ENCODE data around the gene GOSR1. TPM values are rescaled to one million over a fixed set of nuclear protein-coding genes. Genes with fewer than 3 reads are reported as not detected.
A peak's percentile ranks its signal among the peaks of the same experiment; 100 is the strongest.
"Not testable (repeated sequence)": the region's sequence is repeated elsewhere in the genome, so short reads cannot be mapped to it uniquely, and the experiment has no call there.

GOSR1 gene
- total RNA-seq, 1 donor from 2014 or later = 53.2 TPM

DNA sequence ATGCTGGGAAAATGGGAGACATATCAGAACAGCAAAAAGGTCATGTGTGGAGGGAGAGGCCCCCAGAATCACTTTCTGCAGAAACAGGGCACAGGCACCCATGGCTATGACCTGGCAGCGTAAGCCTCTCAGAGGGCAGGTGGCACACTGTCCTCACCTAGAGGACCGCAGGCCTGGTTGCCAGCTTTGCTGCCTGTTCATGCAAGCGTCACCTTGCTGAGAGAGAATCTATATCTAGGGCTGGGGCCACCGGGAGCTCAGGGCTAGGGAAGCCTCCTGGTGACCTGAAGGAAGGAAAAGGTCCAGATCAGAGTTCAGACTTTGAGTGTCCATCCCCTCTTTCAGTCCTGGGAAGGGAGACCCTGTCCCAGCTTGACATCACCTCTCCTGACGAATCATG lies 78.7 kb downstream of the GOSR1 start:
- TF ChIP-seq, protein P1, sequence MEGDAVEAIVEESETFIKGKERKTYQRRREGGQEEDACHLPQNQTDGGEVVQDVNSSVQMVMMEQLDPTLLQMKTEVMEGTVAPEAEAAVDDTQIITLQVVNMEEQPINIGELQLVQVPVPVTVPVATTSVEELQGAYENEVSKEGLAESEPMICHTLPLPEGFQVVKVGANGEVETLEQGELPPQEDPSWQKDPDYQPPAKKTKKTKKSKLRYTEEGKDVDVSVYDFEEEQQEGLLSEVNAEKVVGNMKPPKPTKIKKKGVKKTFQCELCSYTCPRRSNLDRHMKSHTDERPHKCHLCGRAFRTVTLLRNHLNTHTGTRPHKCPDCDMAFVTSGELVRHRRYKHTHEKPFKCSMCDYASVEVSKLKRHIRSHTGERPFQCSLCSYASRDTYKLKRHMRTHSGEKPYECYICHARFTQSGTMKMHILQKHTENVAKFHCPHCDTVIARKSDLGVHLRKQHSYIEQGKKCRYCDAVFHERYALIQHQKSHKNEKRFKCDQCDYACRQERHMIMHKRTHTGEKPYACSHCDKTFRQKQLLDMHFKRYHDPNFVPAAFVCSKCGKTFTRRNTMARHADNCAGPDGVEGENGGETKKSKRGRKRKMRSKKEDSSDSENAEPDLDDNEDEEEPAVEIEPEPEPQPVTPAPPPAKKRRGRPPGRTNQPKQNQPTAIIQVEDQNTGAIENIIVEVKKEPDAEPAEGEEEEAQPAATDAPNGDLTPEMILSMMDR (conservative IDR thresholded peaks at IDR 0.05) = no peak
- H3K27ac Mint-ChIP-seq = no peak overlapping the region
- H3K4me3 Mint-ChIP-seq = no peak overlapping the region
- no peaks in the 10 kb centered on the region for H3K9me3 Mint-ChIP-seq
- H3K27me3 Mint-ChIP-seq = no peaks in the 10 kb centered on the region
- DNase-seq (ENCODE audit: extremely low spot score, unreplicated experiment) = no peak
- no peaks in the 10 kb centered on the region for H3K4me1 Mint-ChIP-seq (ENCODE audit: unreplicated experiment)
- no peaks in the 10 kb centered on the region for H3K36me3 Mint-ChIP-seq

DNA sequence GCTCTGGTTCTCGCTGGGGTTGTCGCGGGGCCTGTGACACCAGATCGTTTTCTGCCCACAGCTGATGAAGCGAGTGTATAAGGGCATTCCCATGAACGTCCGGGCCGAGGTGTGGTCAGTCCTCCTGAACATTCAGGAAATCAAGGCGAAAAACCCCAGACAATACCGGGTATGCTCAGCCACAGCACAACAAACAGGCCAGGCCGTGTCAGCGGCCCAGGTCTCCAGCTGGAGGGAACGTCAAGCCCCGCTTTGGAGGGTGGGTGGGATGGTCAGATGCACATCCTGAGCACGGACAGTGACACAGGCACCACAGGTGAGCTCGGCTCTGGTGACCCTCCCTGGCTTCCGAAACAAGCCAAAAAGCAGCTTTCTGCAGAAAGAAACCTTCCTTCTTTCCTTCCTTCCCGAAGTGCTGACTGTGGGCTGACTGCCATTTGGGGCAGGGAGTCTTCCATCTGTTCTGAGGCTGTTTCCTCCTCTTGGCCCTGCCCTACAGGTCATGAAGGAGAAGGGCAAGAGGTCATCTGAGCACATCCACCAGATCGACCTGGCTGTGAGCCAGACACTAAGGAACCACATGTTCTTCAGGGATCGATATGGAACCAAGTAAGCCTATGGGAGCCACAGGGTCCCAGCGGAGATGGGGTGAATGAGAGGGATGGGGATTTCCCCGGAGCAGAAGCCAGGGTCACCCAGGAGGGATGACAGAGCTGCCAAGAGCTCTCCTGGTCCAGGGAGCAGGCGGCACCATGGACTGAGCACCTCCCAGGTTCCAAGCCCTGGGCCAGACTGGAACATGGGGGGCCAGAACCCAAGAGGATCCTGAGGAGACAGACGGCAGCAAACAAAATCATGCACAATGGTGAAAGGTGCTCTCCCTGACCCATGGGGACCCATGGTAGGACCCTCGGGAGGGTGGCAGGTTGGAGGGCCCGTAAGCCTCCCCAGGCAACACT lies 79.4 kb downstream of the GOSR1 start:
- Mint-ChIP-seq H3K36me3 (no peaks in the 10 kb centered on the region), H3K27me3 (no peaks in the 10 kb centered on the region), H3K4me1 (ENCODE audit: unreplicated experiment) (no peaks in the 10 kb centered on the region), H3K9me3 (no peaks in the 10 kb centered on the region), H3K27ac (no peak overlapping the region), H3K4me3 (no peak overlapping the region)
- DNase-seq (ENCODE audit: extremely low spot score, unreplicated experiment) = no peak
- TF ChIP-seq, protein P1 (conservative IDR thresholded peaks at IDR 0.05) = no peak

DNA sequence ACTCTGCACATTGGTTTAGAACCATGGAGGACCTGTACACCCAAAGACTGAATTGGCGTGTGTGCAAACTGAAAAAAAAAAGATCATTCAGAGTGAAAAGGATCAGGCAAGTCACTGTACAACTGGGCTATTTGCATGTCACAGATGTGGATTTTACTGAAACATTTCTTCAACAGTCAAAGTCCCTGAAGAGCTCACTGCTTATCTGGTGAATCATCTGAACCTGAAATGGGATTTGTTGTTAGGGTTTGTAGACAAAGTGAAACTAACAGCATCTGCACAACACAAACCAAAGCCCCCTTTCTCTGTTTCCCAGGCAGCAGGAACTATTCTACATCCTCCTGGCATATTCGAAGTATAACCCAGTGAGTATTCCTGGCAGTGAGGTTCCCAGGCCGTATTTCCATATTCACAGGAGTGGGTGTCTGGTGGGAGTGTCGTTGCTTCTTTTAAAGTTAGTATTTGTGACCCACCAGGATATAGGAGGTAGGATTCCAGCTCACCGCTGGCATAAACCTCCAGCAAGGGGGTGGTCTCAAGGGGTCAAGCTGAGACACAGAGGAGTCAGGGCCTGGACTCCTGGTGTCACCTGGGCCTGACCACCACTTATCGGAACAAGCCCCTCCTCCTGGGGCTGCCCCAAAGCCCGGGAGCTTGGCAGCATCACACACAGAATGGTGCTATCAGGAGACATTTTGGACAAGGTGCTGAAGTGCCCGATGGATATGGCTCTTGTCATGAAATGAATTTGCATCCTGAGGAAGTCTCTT lies 80.9 kb downstream of the GOSR1 start:
- DNase-seq (ENCODE audit: extremely low spot score, unreplicated experiment) = no peak
- TF ChIP-seq, protein P1 (conservative IDR thresholded peaks at IDR 0.05) = no peak
- Mint-ChIP-seq H3K27ac (no peak overlapping the region), H3K9me3 (no peaks in the 10 kb centered on the region), H3K36me3 (no peaks in the 10 kb centered on the region), H3K4me3 (no peak overlapping the region), H3K27me3 (no peaks in the 10 kb centered on the region), H3K4me1 (ENCODE audit: unreplicated experiment) (no peaks in the 10 kb centered on the region)

DNA sequence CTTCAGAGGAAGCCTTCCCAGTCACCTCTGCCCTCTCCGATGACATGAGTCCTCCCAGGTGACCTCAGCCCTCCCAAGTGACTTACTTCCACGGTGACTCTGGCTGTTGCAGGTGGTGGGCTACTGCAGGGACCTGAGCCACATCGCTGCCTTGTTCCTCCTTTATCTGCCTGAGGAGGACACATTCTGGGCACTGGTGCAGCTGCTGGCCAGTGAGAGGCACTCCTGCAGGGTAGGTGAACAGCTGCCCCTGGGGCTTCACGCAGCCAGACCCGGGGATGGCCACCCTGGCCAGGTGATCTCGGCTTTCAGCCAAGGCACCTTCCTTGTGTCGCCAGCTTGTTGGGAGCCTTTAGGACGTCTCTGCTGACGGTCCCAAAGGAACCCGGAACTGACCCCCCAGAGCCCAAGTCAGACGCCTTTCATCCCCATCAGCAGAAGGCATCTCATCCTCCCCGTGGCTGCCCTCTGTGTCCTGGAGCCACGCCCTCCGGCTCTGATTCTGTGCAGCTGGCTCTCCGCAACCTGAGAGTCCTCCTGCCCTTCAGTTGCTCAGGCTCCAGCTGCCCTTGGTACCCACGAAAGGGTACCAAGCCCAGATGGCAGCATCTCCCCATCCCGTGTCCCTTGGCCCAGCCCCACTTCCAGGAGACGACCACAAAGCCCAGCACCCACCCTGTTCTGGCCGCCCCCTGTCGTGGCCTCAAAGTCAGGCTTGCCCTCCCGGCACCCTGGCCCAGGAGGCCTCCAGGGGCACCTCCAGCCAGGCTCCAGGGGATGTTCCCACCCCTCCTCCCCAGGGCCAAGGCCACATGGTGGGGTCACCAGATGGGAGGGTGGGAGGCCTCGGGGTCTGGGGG lies 81.7 kb downstream of the GOSR1 start:
- TF ChIP-seq, protein P1 (conservative IDR thresholded peaks at IDR 0.05) = no peak
- Mint-ChIP-seq H3K4me3 (no peak overlapping the region), H3K9me3 (no peaks in the 10 kb centered on the region), H3K36me3 (no peaks in the 10 kb centered on the region), H3K4me1 (ENCODE audit: unreplicated experiment) (peaks cover 7% of the 10 kb centered on the region), H3K27ac (no peak overlapping the region), H3K27me3 (no peaks in the 10 kb centered on the region)
- DNase-seq (ENCODE audit: extremely low spot score, unreplicated experiment) = peak; percentile 54

DNA sequence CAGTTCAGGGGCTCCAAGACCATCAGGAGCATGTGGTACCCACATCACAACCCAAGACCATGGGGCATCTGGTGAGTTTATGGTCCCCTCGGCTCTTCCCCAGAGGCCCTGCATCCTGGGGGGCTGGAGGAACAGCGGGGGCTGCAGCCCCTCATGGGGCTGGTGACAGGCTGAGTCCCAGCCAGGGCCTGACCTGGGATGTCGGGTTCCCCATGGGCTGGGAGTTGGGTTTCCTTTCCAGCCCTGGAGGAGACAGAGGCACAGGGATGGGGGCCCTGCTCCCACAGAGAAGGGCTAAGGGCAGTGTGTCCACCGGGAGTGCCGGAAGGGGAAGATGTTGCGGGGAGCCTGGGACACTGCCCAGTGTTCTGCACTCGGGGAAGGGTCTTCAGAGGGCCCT lies 82.4 kb downstream of the GOSR1 start:
- H3K4me1 Mint-ChIP-seq (ENCODE audit: unreplicated experiment) = peaks cover 13% of the 10 kb centered on the region
- no peaks in the 10 kb centered on the region for H3K27me3 Mint-ChIP-seq
- H3K36me3 Mint-ChIP-seq = no peaks in the 10 kb centered on the region
- TF ChIP-seq, protein P1 (conservative IDR thresholded peaks at IDR 0.05) = no peak
- H3K27ac Mint-ChIP-seq = no peak overlapping the region
- no peak overlapping the region for H3K4me3 Mint-ChIP-seq
- peak; percentile 55 for DNase-seq (ENCODE audit: extremely low spot score, unreplicated experiment)
- no peaks in the 10 kb centered on the region for H3K9me3 Mint-ChIP-seq

DNA sequence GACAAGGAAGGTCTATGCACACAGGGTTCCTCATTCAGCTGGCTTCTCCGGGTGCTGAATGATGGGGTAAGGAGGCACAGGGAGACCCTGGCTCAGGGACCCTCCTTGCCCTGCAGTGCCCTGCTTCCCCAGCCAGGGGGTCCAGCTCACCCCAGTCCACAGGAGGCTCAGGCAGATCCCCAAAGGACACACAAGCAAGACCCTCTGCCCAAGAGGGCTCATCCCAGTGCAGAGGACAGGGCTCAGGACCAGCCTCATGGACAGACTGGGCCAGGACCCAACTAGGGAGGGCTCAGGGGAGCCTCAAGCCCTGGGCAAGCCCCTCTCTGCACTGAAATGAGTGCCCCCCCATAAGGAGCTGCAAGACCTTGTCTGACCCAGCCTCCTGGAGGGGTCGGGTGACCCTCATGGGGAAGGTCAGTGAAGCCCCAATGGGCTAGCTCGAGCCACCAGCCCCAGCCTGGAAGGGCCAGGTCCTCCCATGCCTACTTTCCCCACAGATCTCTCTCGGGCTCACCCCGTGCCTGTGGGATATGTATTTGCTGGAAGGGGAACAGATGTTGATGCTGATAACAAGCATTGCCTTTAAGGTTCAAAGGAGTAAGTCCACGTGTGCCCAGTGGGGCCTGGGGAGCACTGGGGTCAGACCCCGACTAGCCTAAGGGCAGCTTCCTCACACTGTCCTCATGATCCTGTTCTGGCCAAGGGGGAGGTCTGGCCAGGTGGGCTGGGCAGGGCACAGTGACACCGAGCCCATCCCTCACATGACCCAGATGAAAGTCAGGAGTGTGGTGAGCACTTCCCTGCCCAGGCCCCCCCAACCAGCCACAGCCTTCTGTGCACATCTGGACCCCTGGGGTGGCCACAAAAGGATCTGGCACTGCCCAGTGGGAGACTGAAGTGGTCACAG lies 83.2 kb downstream of the GOSR1 start:
- H3K36me3 Mint-ChIP-seq, H3K27ac Mint-ChIP-seq, H3K9me3 Mint-ChIP-seq, H3K27me3 Mint-ChIP-seq, H3K4me3 Mint-ChIP-seq: not testable (repeated sequence)
- DNase-seq (ENCODE audit: extremely low spot score, unreplicated experiment) = peak; percentile 63
- H3K4me1 Mint-ChIP-seq (ENCODE audit: unreplicated experiment) = peaks cover 16% of the 10 kb centered on the region

DNA sequence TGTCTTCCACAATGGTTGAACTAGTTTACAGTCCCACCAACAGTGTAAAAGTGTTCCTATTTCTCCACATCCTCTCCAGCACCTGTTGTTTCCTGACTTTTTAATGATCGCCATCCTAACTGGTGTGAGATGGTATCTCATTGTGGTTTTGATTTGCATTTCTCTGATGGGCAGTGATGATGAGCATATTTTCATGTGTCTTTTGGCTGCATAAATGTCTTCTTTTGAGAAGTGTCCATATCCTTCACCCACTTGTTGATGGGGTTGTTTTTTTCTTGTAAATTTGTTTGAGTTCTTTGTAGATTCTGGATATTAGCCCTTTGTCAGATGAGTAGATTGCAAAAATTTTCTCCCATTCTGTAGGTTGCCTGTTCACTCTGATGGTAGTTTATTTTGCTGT lies 84.6 kb downstream of the GOSR1 start:
- H3K4me1 Mint-ChIP-seq (ENCODE audit: unreplicated experiment) = peaks cover 16% of the 10 kb centered on the region
- not testable (repeated sequence) for H3K36me3 Mint-ChIP-seq; H3K27ac Mint-ChIP-seq; H3K27me3 Mint-ChIP-seq; DNase-seq (ENCODE audit: extremely low spot score, unreplicated experiment); H3K4me3 Mint-ChIP-seq; H3K9me3 Mint-ChIP-seq

All from type B pancreatic cell (in vitro differentiated cells).